Measurements from ENCODE around the gene ANO1.
A peak's percentile ranks its signal among the peaks of the same experiment; 100 is the strongest.

Gene ANO1

GRCh38 chr11:70054004-70054403 is 24.1 kb upstream of the ANO1 start:
- no peak for DNase-seq

GRCh38 chr11:70055444-70055843 is 22.7 kb upstream of the ANO1 start:
- DNase-seq: no peak

GRCh38 chr11:70057080-70057479 is 21.0 kb upstream of the ANO1 start:
- no peak for DNase-seq

- no peak for DNase-seq
Measured at GRCh38 chr11:70059971-70060370, 18.1 kb upstream of the ANO1 start.

GRCh38 chr11:70060611-70061293 is 17.4 kb upstream of the ANO1 start:
- DNase-seq: no peak

GRCh38 chr11:70061734-70062133 is 16.4 kb upstream of the ANO1 start:
- no peak for DNase-seq

- DNase-seq: no peak
Measured at GRCh38 chr11:70063121-70063520, 15.0 kb upstream of the ANO1 start.

GRCh38 chr11:70063555-70063954 is 14.6 kb upstream of the ANO1 start:
- DNase-seq: no peak

GRCh38 chr11:70064008-70064725 is 13.9 kb upstream of the ANO1 start:
- no peak for DNase-seq

- DNase-seq: no peak
Measured at GRCh38 chr11:70064726-70065317, 13.3 kb upstream of the ANO1 start.

GRCh38 chr11:70065318-70066135 is 12.6 kb upstream of the ANO1 start:
- DNase-seq: no peak

- no peak for DNase-seq
Measured at GRCh38 chr11:70066136-70066520, 12.0 kb upstream of the ANO1 start.

GRCh38 chr11:70066628-70067027 is 11.5 kb upstream of the ANO1 start:
- no peak for DNase-seq

- DNase-seq: no peak
Measured at GRCh38 chr11:70067036-70067435, 11.1 kb upstream of the ANO1 start.

- DNase-seq: no peak
Measured at GRCh38 chr11:70067591-70068341, 10.4 kb upstream of the ANO1 start.

- DNase-seq: no peak
Measured at GRCh38 chr11:70068345-70068744, 9.8 kb upstream of the ANO1 start.

GRCh38 chr11:70068950-70069349 is 9.2 kb upstream of the ANO1 start:
- no peak for DNase-seq

GRCh38 chr11:70070706-70071105 is 7.4 kb upstream of the ANO1 start:
- no peak for DNase-seq

- no peak for DNase-seq
Measured at GRCh38 chr11:70071996-70072395, 6.1 kb upstream of the ANO1 start.

GRCh38 chr11:70072461-70072860 is 5.7 kb upstream of the ANO1 start:
- DNase-seq: no peak

- DNase-seq: peak in 1 of 3 donors; percentile 23
Measured at GRCh38 chr11:70072861-70073755, 5.0 kb upstream of the ANO1 start.
